HG02970 (cell line): ENCODE results near the gene ZBTB17.

Source experiments
- ATAC-seq: cut with Tn5 transposase; IDR thresholded peaks from one replicate; pipeline ENCODE4 v1.9.1; 2021; ENCODE audit warnings: mild to moderate bottlenecking, moderate library complexity, moderate number of reproducible peaks; ENCODE audit not compliant: unreplicated experiment, low FRiP score

Gene ZBTB17

GRCh38 chr1:15949453-15950245 lies 26.3 kb downstream of the ZBTB17 start:
- ATAC-seq: no peak

GRCh38 chr1:15948595-15949452 lies 27.1 kb downstream of the ZBTB17 start:
- no peak for ATAC-seq

GRCh38 chr1:15948091-15948591 lies 27.8 kb downstream of the ZBTB17 start:
- no peak for ATAC-seq

- no peak for ATAC-seq
Observed at GRCh38 chr1:15947382-15948090, 28.4 kb downstream of the ZBTB17 start.

- no peak for ATAC-seq
Observed at GRCh38 chr1:15946571-15947381, 29.1 kb downstream of the ZBTB17 start.

GRCh38 chr1:15945832-15946448 lies 30.0 kb downstream of the ZBTB17 start:
- ATAC-seq: no peak

- ATAC-seq: no peak
Observed at GRCh38 chr1:15945011-15945831, 30.7 kb downstream of the ZBTB17 start.

- no peak for ATAC-seq
Observed at GRCh38 chr1:15944308-15945010, 31.4 kb downstream of the ZBTB17 start.

GRCh38 chr1:15943992-15944307 lies 32.0 kb downstream of the ZBTB17 start:
- ATAC-seq: no peak

GRCh38 chr1:15943328-15943991 lies 32.4 kb downstream of the ZBTB17 start:
- no peak for ATAC-seq

GRCh38 chr1:15942661-15943327 lies 33.1 kb downstream of the ZBTB17 start:
- ATAC-seq: no peak

- no peak for ATAC-seq
Observed at GRCh38 chr1:15941899-15942660, 33.8 kb downstream of the ZBTB17 start.

- ATAC-seq: no peak
Observed at GRCh38 chr1:15941044-15941840, 34.7 kb downstream of the ZBTB17 start.

- ATAC-seq: no peak
Observed at GRCh38 chr1:15940110-15941043, 35.5 kb downstream of the ZBTB17 start.
